Measurements from ENCODE around the gene RBM11.

The RBM11 gene

GRCh38 chr21:14270631-14271030 lies 54.7 kb downstream of the RBM11 start:
- no peak for DNase-seq (ENCODE audit: low read depth in 1 of 2, low spot score in 1 of 2)

GRCh38 chr21:14271053-14271452 lies 55.1 kb downstream of the RBM11 start:
- no peak for DNase-seq (ENCODE audit: low read depth in 1 of 2, low spot score in 1 of 2)

DNA sequence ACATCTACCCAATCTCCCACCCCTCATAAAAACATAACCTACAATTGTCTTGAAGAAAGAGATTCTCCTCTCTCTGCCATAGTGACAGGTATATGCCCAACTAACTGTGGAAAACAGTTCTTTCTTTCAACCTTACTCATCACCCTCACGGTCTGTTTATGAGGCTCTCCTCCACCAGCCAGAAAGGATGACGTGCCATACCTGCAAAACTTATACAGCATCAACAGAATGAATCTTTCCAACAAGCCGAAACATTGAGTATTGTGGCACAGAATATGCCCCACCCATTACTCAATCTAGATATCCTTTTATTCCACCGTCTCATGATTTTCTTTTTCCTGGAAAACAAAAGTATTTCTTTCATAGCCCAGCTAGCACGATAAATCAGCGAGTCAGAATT lies 55.7 kb downstream of the RBM11 start:
- no peak for DNase-seq (ENCODE audit: low read depth in 1 of 2, low spot score in 1 of 2)

- no peak for DNase-seq (ENCODE audit: low read depth in 1 of 2, low spot score in 1 of 2)
Observed at GRCh38 chr21:14273736-14274538, 58.0 kb downstream of the RBM11 start.

GRCh38 chr21:14275702-14276205 lies 59.8 kb downstream of the RBM11 start:
- no peak for DNase-seq (ENCODE audit: low read depth in 1 of 2, low spot score in 1 of 2)
